Measurements from ENCODE around the gene TMEM114. TPM values are rescaled to one million over a fixed set of nuclear protein-coding genes. Genes with fewer than 3 reads are reported as not detected.

The TMEM114 gene
- total RNA-seq, 1 experiment from 2014 or later, result not detected

GRCh38 chr16:8583732-8584131, 6.6 kb downstream of the TMEM114 start:
- H3K9ac ChIP-seq (ENCODE audit: low read length), result no peak overlapping the region
- no peaks in the 10 kb centered on the region for H4K20me1 ChIP-seq (ENCODE audit: insufficient read depth)
- H3K4me2 ChIP-seq (ENCODE audit: low read length), result no peak overlapping the region; the same call in 1 of the 2 replicates
- H3K79me2 ChIP-seq (ENCODE audit: insufficient read depth, low read length), result no peaks in the 10 kb centered on the region
- H2AFZ ChIP-seq (ENCODE audit: low read depth, low read length, poor library complexity, severe bottlenecking), result no peak overlapping the region
- H3K27ac ChIP-seq (ENCODE audit: low read depth, low read length), result no peak overlapping the region
- intact Hi-C loops (cut with micrococcal nuclease), result no loop called here
- H3K27me3 ChIP-seq (ENCODE audit: insufficient read depth, low read length), result no peaks in the 10 kb centered on the region
- ChIA-PET RAD21 (ENCODE audit: low non-redundant PET in 1 of 2, low total read pairs in 2 of 2, uncharacterized antibody in 2 of 2, unreplicated experiment in 2 of 2) (no interaction called here), CTCF (interaction anchor here (0.8 to 1.6 kb wide), 2 partner anchors 11 to 14 kb away, joined by 3 to 10 read pairs; no protein-coding TSS in a partner anchor), POLR2A (interaction anchor here (0.8 to 1.5 kb wide), 3 partner anchors 9 to 16 kb away, joined by 3 to 4 read pairs (median 4); no protein-coding TSS in a partner anchor)
- H3K4me1 ChIP-seq (ENCODE audit: control insufficient read depth in 1 of 2, insufficient read depth in 2 of 2, low read length in 2 of 2), result peaks cover 0 to 13% of the 10 kb centered on the region in 2 experiments; a peak in 2 of 4 replicates
- TF ChIP-seq EZH2phosphoT487 (IDR thresholded peaks at IDR 0.05; ENCODE audit: borderline replicate concordance) (no peak), ZFX (IDR thresholded peaks at IDR 0.05) (no peak), CEBPB (IDR thresholded peaks at IDR 0.05; ENCODE audit: low read depth) (no peak), JUND (IDR thresholded peaks at IDR 0.05) (no peak), REST (IDR thresholded peaks at IDR 0.05; ENCODE audit: low read depth) (no peak), RAD21 (IDR thresholded peaks at IDR 0.05; ENCODE audit: low read depth) (no peak), EGR1 (IDR thresholded peaks at IDR 0.05; ENCODE audit: low read depth) (no peak), CBX3 (IDR thresholded peaks at IDR 0.05; ENCODE audit: low read depth) (no peak), FOSL1 (IDR thresholded peaks at IDR 0.05; ENCODE audit: low read depth) (no peak), MAX (IDR thresholded peaks at IDR 0.05) (no peak), SRF (IDR thresholded peaks at IDR 0.05; ENCODE audit: low read depth) (no peak), YY1 (IDR thresholded peaks at IDR 0.05; ENCODE audit: extremely low read depth, insufficient replicate concordance, low read depth, low read length) (no peak), EZH2 (IDR thresholded peaks at IDR 0.05) (no peak)
- TF ChIP-seq, protein P1, sequence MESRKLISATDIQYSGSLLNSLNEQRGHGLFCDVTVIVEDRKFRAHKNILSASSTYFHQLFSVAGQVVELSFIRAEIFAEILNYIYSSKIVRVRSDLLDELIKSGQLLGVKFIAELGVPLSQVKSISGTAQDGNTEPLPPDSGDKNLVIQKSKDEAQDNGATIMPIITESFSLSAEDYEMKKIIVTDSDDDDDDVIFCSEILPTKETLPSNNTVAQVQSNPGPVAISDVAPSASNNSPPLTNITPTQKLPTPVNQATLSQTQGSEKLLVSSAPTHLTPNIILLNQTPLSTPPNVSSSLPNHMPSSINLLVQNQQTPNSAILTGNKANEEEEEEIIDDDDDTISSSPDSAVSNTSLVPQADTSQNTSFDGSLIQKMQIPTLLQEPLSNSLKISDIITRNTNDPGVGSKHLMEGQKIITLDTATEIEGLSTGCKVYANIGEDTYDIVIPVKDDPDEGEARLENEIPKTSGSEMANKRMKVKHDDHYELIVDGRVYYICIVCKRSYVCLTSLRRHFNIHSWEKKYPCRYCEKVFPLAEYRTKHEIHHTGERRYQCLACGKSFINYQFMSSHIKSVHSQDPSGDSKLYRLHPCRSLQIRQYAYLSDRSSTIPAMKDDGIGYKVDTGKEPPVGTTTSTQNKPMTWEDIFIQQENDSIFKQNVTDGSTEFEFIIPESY (IDR thresholded peaks at IDR 0.05; ENCODE audit: extremely low read depth, insufficient replicate concordance, low read length), result no peak
- TF ChIP-seq, protein P2, sequence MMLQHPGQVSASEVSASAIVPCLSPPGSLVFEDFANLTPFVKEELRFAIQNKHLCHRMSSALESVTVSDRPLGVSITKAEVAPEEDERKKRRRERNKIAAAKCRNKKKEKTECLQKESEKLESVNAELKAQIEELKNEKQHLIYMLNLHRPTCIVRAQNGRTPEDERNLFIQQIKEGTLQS (IDR thresholded peaks at IDR 0.05), result no peak
- H3K36me3 ChIP-seq (ENCODE audit: control insufficient read depth in 1 of 2, insufficient read depth in 2 of 2, low read length in 2 of 2), result no peaks in the 10 kb centered on the region
- DNase-seq (ENCODE audit: low read depth, low spot score) (peak; percentile 43), ATAC-seq (peak; percentile 96)
- no peak overlapping the region for H3K4me3 ChIP-seq (replicated peaks in 1 of 2; ENCODE audit: low read depth in 1 of 2, low read length in 2 of 2)
- BruUV-seq (replicated peaks), result no TSS peak
- no peaks in the 10 kb centered on the region for H3K9me2 ChIP-seq (ENCODE audit: insufficient read depth)
- no peaks in the 10 kb centered on the region for H3K9me3 ChIP-seq (ENCODE audit: control insufficient read depth in 1 of 2, insufficient read depth in 1 of 2, low read depth in 1 of 2, low read length in 2 of 2)

Data from HCT116 (cell line).